ENCODE data around the gene SCARF2. TPM values are rescaled to one million over a fixed set of nuclear protein-coding genes. Genes with fewer than 3 reads are reported as not detected.

SCARF2 gene
- total and polyA plus RNA-seq, 10 donors = 1.1 to 18.0 (median 9.4) TPM

DNA sequence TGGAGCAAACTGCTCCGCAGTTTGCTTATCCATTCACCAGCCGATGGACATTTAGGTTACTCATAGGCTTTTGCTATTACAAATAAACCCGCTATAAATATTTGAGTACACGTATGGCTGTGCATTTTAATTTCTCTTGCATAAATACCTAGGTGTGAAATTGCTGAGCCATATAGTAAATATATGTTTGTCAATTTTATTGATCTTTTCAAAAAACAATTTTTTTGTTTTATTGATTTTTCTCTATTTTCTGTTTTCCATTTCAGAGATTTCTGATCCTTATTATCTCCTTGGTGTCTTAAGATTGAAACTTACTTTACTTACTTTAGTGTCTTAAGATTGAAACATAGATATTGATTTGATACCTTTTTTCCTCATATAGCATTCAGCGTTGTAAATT, 39.2 kb downstream of the SCARF2 start:
- H3K4me3 ChIP-seq = no peak overlapping the region
- TF ChIP-seq POLR2AphosphoS5 (IDR thresholded peaks at IDR 0.05) = no peak
- TF ChIP-seq POLR2A (IDR thresholded peaks at IDR 0.05) = no peak
- TF ChIP-seq CTCF (IDR thresholded peaks at IDR 0.05 in 8 of 11, conservative IDR thresholded peaks at IDR 0.05 in 3 of 11) = no peak
- intact Hi-C loops (cut with DNase I; ENCODE audit: low total_unique reads) = no loop called here
- H3K4me1 ChIP-seq = peaks cover 10 to 43% (median 24%) of the 10 kb centered on the region in 6 donors
- no peaks in the 10 kb centered on the region for H3K27me3 ChIP-seq (replicated peaks in 1 of 7)
- WGBS, 5 donors = 95 to 97% (median 96%) methylated on average over 5 of the region's 5 CpGs
- H3K9me3 ChIP-seq = no peaks in the 10 kb centered on the region
- no peak for DNase-seq
- H3K27ac ChIP-seq = no peak overlapping the region
- peaks cover 0 to 29% (median 8%) of the 10 kb centered on the region in 6 donors for H3K36me3 ChIP-seq

GRCh38 chr22:20397498-20397897, 40.1 kb downstream of the SCARF2 start:
- Histone ChIP-seq H3K9me3 (no peaks in the 10 kb centered on the region), H3K36me3 (peaks cover 0 to 23% (median 8%) of the 10 kb centered on the region in 6 donors), H3K4me1 (peaks cover 10 to 43% (median 29%) of the 10 kb centered on the region in 6 donors), H3K27ac (no peak overlapping the region), H3K4me3 (no peak overlapping the region), H3K27me3 (replicated peaks in 1 of 7) (no peaks in the 10 kb centered on the region)
- DNase-seq = no peak
- 76 to 93% (median 82%) methylated on average over 2 of the region's 2 CpGs for WGBS, 5 donors
- TF ChIP-seq POLR2A (IDR thresholded peaks at IDR 0.05) (no peak), POLR2AphosphoS5 (IDR thresholded peaks at IDR 0.05) (no peak), CTCF (IDR thresholded peaks at IDR 0.05 in 8 of 11, conservative IDR thresholded peaks at IDR 0.05 in 3 of 11) (no peak)
- intact Hi-C loops (cut with DNase I; ENCODE audit: low total_unique reads) = no loop called here

DNA sequence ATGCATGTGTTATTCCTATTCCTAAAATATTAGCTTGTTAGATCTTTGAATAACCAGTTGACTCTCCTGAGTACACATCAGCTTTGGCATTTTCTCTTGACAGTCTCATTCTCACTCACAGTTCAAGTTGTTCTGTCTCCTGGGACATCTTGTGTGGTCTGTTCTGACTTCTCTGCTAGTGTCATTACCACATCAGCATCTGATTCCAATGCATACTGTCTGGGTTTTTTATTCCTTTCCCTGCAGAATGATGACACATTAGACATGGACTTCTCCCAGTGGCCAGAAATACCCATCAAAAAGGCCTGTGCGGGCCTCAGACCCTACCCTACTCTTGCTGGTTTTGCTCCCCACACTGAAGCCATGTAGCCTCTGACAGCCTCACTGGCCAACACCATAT, 41.0 kb downstream of the SCARF2 start:
- peaks cover 0 to 15% (median 8%) of the 10 kb centered on the region in 6 donors for H3K36me3 ChIP-seq
- H3K27me3 ChIP-seq (replicated peaks in 1 of 7) = no peaks in the 10 kb centered on the region
- no peak for TF ChIP-seq POLR2A (IDR thresholded peaks at IDR 0.05)
- no peak for TF ChIP-seq POLR2AphosphoS5 (IDR thresholded peaks at IDR 0.05)
- TF ChIP-seq CTCF (IDR thresholded peaks at IDR 0.05 in 8 of 11, conservative IDR thresholded peaks at IDR 0.05 in 3 of 11) = no peak
- no peaks in the 10 kb centered on the region for H3K9me3 ChIP-seq
- 79 to 91% (median 88%) methylated on average over 1 of the region's 1 CpG for WGBS, 5 donors
- intact Hi-C loops (cut with DNase I; ENCODE audit: low total_unique reads) = no loop called here
- H3K4me1 ChIP-seq = peaks cover 10 to 43% (median 29%) of the 10 kb centered on the region in 6 donors
- no peak for DNase-seq
- H3K27ac ChIP-seq = no peak overlapping the region
- H3K4me3 ChIP-seq = no peak overlapping the region

DNA sequence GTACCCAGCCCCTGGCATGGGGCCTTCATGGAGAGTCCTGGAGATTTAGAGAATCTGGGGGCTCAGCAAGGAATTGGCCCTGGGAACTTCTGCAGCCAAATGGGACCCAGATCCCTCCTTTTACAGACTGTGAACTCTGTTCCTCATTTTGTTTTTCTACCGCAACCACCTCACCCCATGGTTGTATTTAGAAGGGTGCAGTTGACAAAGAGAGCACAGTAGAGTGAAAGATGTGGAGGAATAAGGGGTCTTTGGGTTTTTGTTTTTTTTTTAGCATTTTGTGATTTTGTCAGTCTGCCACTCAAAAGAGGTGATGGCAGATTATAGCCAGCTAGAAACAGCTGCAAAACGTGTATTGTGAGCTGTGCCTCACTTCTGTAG, 41.7 kb downstream of the SCARF2 start:
- H3K9me3 ChIP-seq = no peaks in the 10 kb centered on the region
- no peaks in the 10 kb centered on the region for H3K27me3 ChIP-seq (replicated peaks in 1 of 7)
- no peak for DNase-seq
- peaks cover 0 to 8% (median 4%) of the 10 kb centered on the region in 6 donors for H3K36me3 ChIP-seq
- H3K4me3 ChIP-seq = no peak overlapping the region
- no peak overlapping the region for H3K27ac ChIP-seq
- 41 to 58% (median 51%) methylated on average over 2 of the region's 2 CpGs for WGBS, 5 donors
- TF ChIP-seq POLR2A (IDR thresholded peaks at IDR 0.05) = no peak
- TF ChIP-seq CTCF (IDR thresholded peaks at IDR 0.05 in 8 of 11, conservative IDR thresholded peaks at IDR 0.05 in 3 of 11) = no peak
- TF ChIP-seq POLR2AphosphoS5 (IDR thresholded peaks at IDR 0.05) = no peak
- peaks cover 10 to 38% (median 29%) of the 10 kb centered on the region in 6 donors for H3K4me1 ChIP-seq
- intact Hi-C loops (cut with DNase I; ENCODE audit: low total_unique reads) = no loop called here

Measured in spleen (tissue), 11 donors.